Upper lobe of left lung (tissue), 4 donors: ENCODE data around the gene FOXJ2.

Experiments used
- EP300 ChIP-seq, 4 donors: sonication (generic); formaldehyde crosslinking; IDR thresholded peaks; one replicate each; pipeline ENCODE4 v1.5.1; 2017; ENCODE audit warnings: antibody characterized with exemption in 4 of 4, control low read depth in 2 of 4
- POLR2AphosphoS5 ChIP-seq, 2 donors: sonication (generic); formaldehyde crosslinking; IDR thresholded peaks; one replicate each; pipeline ENCODE4 v1.5.1; 2017; ENCODE audit warnings: antibody characterized with exemption in 2 of 2

GRCh38 chr12:8047842-8048241, 15.3 kb downstream of the FOXJ2 start:
- TF ChIP-seq POLR2AphosphoS5 (IDR thresholded peaks at IDR 0.05) (no peak), EP300 (IDR thresholded peaks at IDR 0.05) (no peak)
